NCI-H2107 treated with DMSO at 0.1 percent for 48 hours (cell line): Measurements from ENCODE around the gene ACO2.
"Not testable (repeated sequence)": the region's sequence is repeated elsewhere in the genome, so short reads cannot be mapped to it uniquely, and the experiment has no call there.

ENCODE experiments used
- DNase-seq: peaks from one replicate; lab custom pipeline; 2025; ENCODE audit not compliant: unreplicated experiment; lab: John Stamatoyannopoulos, UW

ACO2 gene

DNA sequence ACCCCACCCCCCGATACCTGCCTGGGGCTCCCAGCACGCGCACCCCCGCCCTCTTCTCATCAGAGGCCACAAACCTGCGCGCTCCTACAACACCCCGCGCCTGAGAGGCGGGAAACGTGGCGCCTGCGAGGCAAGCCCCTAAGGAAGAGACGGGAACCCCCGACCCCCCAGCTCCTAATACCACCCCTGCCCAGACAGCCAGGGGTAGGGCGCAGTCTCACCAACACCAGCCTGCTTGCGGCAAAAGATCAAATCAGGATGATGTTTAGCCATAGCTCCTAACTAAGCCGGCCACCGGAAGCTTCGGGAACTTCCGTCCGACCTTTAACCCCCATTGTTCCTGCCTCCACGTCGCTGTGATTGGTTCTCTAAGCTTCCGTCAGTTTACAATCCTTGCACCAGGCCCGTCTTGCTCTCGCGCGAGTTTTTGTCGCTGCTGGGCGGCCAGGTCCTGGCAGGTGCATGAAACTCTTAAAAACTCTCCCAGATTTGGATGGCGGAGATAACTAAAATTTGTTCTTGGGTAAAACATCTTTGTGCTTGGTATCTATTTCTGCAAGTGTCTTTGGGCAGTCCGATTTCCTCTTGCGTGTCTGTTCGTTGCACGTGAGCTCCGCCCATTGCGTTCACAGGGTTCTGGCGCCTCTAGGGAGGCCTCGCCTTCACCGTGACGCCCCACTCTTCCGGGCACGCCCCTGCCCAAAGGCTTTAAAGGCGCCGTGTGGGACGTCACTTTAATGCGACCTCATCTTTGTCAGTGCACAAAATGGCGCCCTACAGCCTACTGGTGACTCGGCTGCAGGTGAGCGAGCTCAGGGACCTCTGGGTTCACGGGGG, at the start of gene ACO2, which contains the start of gene PHF5A:
ACO2 (plus strand) TSS at position 737 of the 837 bp plus-strand sequence; CDS start at position 767, 30 bp downstream.
PHF5A (minus strand) TSS at position 312 of the 837 bp plus-strand sequence; CDS start at position 273, 39 bp downstream.
- peak; percentile 91 for DNase-seq

DNA sequence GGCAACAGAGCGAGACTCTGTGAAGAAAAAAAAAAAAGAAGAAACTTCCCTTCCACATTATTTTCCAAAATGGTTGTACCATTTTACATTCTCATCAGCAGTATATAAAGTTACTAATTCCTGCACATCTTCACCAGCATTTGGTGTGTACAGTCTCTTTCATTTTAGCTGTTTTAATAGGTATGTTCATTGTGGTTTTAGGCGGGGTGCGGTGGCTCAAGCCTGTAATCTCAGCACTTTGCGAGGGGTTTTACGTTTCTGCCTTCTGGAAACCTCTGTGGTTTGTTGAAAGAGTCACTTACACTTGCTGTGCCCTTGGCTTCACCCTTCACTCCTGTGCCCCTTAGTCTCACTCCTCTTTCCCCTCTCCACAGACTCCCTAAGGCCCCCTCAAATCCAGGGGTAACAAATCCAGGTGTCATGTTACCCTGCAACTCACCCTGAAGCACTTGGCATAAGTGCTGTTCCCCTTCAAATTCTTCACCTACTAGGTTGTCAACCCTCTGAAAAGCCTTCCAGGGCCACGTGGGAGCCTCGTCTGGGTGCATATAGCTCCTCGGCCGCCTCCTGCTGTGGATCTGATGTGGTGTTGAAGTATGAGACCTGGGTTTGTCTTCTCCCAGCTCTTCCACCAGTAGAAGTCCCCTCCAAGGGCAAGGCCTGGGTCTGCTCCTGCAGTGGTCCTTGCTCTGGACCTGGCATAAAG, 43.1 kb upstream of the ACO2 start:
- peak; percentile 67 for DNase-seq

DNA sequence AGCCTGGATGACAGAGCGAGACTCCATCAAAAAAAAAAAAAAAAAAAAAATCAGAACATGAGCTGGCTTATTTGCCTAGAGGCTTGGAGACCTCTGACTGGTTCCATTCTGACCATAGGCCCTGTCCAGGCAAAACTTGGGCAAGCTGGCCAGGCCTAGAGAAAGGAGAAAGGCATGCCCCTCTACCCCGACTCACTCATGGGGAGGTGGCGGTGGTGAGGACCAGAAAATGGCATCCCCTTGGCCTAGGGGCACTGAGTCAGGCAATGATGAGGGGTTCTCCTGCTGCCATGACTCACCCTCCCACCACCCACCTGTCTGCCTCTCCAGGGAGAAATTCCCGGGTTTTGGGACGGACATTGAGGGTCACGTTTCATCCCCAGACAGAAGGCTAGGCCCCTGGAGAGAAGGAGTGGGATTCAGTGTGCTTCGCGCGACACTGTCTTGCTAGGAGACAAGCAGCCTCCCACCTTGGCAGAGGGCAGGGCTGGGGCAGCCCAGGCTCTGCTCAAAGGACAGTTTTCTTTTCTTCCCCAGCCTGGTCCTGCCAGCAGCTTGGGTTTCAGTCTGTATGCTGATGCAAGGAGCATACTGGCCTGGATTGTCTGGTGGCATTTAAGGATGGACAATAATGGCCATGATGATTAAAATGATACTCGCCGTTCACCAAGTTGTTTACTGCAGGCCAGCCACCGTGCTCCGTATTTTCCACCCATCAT, 39.5 kb upstream of the ACO2 start:
- DNase-seq = no peak

DNA sequence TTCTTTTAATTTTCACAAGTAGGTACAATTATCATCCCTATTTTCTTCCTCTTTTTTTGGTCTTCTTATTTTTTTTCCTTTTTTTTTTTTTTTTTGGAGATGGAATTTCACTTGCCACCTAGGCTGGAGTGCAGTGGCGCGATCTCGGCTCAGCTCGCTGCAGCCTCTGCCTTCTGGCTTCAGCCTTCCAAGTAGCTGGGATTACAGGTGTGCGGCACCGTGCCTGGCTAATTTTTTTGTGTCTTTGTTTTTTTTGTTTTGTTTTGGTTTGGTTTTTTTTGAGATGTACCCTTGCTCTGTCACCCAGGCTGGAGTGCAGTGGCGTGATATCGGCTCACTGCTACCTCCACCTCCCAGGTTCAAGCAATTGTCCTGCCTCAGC, 39.0 kb upstream of the ACO2 start:
- DNase-seq = no peak

DNA sequence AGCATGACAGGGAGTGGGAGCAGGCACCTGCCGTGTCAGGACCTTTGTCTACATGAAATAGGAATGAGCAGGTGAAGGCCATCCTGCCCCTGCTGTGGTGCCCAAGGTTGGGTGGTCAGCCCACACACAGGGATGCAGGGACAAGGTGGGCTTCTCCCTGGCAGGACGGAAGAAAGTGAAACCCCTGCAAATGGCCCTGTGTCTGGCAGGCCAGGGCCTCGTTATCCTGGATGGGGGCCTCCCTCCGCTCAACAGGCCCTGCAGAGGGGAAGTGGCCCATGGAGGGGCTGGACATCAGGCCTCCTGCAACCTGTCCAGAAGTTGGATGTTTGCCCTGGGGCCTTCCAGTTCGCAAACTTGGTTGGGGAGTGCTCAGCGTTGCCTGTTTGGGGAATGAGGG, 37.3 kb upstream of the ACO2 start:
- no peak for DNase-seq

DNA sequence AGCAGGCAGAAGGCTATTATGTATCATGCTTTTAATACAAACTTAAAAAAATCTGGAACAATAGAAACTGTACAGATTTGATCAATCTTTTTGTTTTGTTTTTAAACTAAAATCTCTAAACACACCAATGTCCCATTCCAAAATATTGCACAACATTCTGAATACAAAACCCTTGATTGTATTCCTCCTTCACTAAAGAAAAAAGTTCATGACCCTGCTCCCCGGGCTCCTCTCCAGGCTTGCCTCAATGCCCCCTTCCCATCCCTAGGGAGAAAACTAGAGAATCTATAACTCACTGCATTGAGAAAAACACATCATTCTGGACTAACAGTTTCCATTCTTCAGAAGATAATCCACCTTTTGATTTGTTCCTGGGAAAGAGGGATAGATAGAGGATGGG, 35.4 kb upstream of the ACO2 start:
- DNase-seq = not testable (repeated sequence)

DNA sequence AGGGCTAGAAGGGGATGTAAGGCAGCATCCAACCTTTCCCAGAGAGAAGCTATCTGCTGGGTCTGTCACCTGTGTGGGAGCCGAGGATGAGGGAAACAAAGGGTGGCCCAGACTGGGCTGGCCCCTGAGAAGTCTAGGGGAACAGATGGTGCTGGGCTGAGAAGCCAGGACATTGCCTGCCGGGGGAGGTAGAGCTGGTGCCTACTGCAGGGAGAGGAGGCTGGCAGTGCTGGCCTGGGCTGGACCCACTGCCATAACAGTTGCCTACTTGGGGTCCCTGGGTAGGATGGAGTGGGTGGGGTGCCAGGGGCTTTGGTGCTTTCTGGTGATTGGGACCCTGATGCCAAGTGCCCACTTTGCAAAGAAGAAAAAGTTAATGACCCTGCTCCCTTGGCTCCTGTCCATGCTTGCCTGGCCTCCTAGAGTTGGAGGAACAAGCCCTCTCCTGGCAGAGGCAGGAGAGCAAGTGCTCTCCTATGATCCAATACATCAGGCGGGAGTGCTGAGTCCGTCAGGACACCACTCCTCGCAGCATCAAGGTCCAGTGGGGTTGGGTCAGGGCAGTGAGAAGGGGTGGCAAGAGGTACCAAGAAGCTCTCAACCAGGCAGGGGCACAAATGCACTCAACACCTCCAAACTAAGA, 34.4 kb upstream of the ACO2 start:
- DNase-seq = not testable (repeated sequence)

DNA sequence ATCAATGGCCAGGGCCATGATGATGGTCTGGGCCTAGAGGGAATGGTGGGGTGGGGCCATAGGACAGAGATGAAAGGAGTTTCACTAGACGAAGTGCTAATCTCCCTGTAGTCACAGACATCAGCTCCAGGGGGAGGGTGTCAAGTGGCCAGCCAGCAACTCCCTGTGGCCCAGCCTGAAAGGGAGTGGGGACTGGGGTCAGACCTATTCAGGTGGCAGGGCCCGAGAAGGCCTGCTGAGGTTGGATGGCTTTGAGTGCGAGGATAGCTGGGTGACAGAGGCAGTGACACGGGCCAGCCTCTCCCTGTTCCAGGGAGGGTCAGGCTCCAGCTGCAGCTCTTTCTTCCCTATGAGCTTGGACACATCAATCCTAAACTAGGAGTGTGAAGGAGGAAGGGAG, 33.4 kb upstream of the ACO2 start:
- DNase-seq = no peak

DNA sequence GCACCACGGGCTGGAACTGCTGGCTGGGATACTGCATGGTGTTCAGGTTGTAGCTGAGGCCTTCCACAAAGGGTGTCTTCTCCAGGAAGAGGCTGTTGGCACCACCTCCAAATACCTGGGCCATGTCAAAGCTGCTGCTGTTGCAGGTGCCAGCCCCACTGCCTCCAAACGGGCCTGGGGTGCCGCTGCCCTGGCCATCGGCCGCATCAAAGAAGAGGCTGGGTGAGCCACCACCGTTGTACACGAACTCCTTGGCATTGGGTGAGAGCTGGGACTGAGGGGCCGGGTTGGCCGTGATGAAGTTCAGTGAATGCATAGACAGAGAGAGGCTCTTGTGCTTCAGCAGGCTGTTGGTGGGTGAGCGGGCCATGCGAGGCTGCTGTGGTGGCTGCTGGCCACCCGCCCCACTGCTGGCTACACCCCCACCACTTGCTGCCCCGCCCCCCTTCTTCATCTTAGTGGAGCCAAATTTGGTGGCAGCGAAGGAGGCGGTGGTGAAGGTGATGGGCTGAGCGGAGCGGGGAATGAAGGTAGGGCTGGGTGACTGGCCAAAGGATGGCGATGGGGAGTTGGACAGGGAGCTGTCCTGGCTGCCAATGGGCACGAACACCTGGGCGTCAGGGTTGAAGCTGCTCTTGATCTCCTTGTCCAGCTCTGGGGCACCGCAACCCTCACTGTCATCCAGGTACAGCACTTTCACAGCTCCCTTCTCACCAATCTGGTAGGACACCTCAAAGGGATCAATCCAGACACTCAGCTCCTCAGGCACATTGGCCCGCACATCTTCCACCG, 32.4 kb upstream of the ACO2 start:
- DNase-seq = no peak

DNA sequence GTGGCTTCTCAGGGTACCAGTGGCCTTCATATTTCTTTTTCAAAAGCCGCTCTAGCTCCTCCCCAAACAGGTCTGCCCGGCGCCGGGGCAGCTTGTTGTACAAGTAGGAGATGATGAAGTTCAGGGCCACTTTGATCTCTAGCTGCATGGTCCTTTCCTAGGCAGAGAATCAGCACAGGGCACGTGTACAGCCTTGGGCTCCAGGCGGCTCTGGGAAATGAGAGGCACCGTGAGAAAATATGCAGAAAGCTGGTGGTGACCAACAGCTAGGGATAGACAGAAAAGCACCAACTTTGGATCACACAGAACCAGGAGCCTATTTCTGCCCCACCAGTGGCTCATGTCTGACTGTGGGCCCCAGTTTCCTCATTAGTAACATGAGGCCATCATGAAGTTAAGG, 31.7 kb upstream of the ACO2 start:
- DNase-seq = no peak

DNA sequence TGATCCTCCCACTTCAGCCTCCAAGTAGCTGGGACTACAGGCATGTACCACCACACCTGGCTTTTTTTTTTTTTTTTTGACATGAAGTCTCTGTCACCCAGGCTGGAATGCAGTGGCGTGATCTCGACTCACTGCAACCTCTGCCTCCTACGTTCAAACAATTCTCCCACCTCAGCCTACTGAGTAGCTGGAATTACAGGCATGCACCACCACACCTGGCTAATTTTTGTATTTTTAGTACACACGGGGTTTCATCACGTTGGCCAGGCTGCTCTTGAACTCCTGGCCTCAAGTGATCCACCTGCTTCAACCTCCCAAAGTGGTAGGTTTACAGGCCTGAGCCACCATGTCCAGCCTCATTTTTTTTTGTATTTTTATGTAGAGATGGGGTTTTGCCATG, 28.4 kb upstream of the ACO2 start:
- DNase-seq = not testable (repeated sequence)

DNA sequence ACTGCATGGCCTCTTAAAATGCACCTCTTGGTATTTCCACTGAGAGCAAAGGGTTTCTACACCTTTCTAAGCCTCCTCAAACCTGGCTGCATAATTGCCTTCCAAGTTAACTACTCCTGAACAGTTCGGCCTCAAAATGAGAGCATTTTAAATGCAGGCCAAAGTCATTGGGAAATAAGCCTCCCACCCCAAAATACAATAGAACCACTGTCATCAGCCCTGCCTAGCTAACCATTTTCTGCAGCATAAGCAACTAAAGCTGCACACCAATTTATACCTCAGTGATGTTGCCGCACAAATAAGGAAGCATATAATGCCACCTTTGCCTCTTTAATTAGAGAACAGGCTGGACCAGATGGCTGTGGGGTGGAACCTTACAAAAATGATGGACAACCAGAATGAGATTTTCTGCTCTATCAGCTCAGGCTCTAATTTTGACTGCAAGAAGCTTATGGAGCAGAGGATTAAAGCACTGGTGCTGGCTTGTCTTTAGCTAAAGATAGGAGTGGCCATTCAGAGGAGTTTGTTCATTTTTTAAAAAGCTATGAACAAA, 26.6 kb upstream of the ACO2 start:
- DNase-seq = no peak

DNA sequence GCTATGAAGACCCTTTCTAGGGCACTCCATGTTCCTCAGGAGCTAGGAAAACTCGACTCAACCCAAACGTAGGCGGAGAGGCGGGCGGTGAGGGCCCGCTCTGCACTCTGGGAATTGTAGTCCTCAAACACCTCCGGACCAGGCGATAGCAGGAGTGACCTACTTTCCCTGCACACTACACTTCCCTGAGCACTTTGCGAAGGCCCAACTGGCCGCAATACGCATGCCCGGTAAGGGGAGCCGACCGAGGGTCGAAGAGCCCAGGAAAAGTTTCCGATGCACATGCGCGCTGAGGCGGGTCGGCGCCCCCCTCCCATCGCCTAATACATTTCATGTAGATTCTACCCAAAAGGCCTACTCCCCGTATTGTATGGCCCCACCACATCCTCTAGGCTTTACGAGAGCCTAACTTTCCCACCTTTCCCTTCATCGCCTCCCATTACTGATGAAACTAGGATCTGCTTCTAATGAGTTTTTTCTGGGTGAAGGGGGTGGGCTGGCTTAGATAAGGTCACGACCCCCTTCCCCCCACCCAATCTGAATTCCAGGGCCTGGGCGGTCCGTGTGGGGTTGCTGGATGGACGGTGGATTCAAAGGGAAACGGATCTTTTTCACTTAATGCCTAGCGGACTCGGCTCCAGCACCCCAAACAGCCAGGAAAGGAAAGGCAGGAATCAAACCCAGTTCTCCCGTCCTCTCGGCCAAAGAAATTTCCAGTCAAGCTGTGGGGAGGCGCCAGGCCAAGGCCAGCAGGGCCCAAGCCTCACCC, 24.4 kb upstream of the ACO2 start:
- DNase-seq = peak; percentile 84

DNA sequence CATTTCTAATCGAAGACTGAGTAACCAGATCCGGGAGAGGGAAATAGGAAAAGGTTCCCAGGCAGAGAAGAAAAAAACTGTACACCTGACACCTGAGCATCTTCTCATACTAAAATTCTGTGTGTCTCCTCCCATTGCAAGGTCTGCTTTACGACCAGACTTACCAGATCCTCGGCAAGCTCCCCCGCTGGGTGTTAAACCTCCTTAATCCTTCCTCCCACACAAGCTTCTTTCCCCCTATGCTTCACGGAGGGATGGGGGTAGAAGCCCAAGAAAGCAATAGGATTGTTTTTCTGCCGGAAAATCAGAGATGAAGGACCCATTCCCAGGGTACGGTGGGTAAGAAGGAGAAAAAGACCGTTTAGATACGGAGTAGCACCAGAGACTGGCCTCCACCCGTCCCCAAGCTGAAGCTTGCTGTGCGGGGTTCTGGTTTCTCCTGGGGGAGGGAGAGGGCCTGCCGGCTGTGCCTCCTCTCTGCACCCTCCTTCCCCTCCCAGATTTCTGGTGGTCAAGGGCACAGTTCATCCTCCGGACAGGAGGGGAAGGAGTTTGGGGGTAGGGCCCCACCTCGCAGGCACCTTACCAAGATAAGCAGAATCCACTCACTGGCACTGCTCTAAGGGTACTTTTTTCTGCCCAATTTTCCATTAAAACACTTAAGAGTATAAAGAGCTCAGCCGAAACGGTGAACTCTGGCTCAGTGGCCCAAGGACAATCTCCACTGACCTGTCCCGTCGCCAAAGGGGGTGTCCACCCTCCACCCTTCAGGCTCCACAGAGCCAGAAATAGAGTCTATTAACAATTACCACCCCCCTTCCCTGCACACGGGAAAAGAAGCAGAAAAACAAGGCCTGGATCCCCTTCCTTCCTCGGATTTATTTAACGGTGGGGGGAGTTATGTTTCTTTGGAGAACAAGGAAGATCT, 23.5 kb upstream of the ACO2 start:
- DNase-seq = peak; percentile 73

DNA sequence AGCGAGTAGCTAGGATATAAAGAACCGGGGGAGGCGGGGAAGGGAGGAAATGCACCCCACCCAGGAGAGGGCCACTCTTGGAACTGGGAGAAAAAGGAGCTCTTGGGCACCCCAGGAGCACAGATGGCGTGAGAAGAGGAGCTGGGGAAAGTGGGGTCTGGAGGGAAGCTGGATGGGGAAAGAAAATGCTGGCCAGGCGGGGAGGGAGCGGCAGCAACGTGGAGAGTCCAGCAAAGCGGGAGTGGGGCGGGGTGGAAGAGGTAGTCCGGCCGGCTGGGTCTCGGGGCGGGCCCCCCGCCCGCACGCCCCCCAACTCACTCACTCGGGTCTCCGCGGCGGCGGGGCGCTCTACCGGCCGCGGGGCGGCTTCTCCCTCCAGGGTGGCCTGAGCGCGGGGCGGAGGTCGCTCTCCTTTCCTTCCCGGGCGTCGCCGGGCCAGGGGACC, 22.8 kb upstream of the ACO2 start:
- DNase-seq = no peak

DNA sequence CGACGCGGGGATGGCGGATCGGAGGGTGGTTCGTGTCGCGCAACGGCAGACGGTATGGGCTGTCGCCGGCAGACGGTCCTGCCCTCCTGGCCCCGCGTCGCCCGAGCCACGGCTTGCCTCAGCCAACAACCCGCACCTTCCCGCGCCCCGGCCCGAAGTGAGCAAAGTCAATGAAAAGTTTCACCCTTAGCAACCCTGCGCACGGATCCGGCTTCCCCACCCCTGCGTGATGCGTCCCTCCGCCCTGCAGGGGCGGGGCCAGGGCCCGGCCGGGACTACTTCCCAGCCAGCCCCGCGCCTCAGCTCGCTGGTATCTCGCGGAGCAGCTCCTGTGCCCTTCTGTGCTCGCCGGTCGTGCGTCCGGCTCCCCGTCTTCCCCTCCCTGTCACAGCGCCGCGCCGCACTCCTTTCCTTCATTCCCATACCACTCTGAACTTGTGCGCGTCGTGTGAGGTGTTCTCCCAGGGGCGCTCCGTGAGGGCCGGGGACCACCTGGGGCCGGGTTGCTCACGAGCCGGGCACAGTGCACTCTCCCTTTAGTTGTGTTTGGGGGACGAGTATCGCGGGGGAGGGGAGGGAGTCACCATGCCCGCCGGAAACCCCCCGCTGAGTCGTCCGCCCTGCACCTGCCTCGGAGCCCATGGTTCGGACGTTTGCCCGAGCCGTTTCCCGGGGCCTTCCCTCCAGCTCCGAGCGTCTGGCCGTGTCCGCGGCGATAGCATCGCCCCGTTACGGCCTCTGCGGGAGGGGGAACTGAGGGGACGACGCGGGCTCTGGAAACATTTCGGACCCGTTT, 22.1 kb upstream of the ACO2 start, which contains the start of gene TOB2:
TOB2 (minus strand) TSS at position 163 of the 796 bp plus-strand sequence. CDS start 9,456 bp downstream, outside the sequence.
- peak; percentile 56 for DNase-seq
